Activated naive CD8-positive, alpha-beta T cell treated with anti-CD3 and anti-CD28 coated beads, Interleukin-2, amount 10 ng/mL, durations not matched to agents 7 days and 5 days (primary cell): ENCODE measurements around the gene TEKTIP1. TPM values are rescaled to one million over a fixed set of nuclear protein-coding genes. Genes with fewer than 3 reads are reported as not detected.
"Not testable (repeated sequence)": the region's sequence is repeated elsewhere in the genome, so short reads cannot be mapped to it uniquely, and the experiment has no call there.

Source experiments
- ATAC-seq: fragments of 150-1000 bp; cut with Tn5 transposase; one replicate; pipeline ENCODE4 v1.10.0; 2021; ENCODE audit warnings: low read depth, moderate library complexity
- POLR2A ChIA-PET: fragments of 350-600 bp; sonication (Branson Sonifier 250); formaldehyde crosslinking; loops from one replicate; lab custom pipeline; 2021; ENCODE audit warnings: antibody characterized with exemption; lab: Charles Lee
- DNase-seq: peaks from one replicate; pipeline ENCODE4 v3.0.0; 2021
- H3K27ac Mint-ChIP-seq: one replicate; pipeline ENCODE4 v1.8.0; 2022; ENCODE audit warnings: mild to moderate bottlenecking, mixed read lengths
- H3K27me3 Mint-ChIP-seq: one replicate; pipeline ENCODE4 v1.8.0; 2022; ENCODE audit warnings: mild to moderate bottlenecking, moderate library complexity, mixed read lengths
- H3K36me3 Mint-ChIP-seq: one replicate; pipeline ENCODE4 v1.8.0; 2021; ENCODE audit warnings: mild to moderate bottlenecking, mixed read lengths
- H3K4me1 Mint-ChIP-seq: one replicate; pipeline ENCODE4 v1.8.0; 2021; ENCODE audit warnings: mixed read lengths
- H3K4me3 Mint-ChIP-seq: one replicate; pipeline ENCODE4 v1.8.0; 2022; ENCODE audit warnings: mild to moderate bottlenecking, moderate library complexity, mixed read lengths
- H3K9me3 Mint-ChIP-seq: one replicate; pipeline ENCODE4 v1.8.0; 2021; ENCODE audit warnings: mixed read lengths
- total RNA-seq, 2 experiments: library from RNA; stranded (reverse); gene quantifications; one replicate each; pipeline ENCODE4 v1.2.3, GENCODE V29; 2021

Gene TEKTIP1
- total RNA-seq, 2 experiments from 2014 or later, result 11.4 to 13.9 TPM

- H3K4me1 Mint-ChIP-seq, result peaks cover 8% of the 10 kb centered on the region
These were observed 35.1 kb downstream of the TEKTIP1 start for GRCh38 chr19:3573858-3574637.

GRCh38 chr19:3575260-3575741 is 36.3 kb downstream of the TEKTIP1 start:
- H3K36me3 Mint-ChIP-seq, result peaks cover 2% of the 10 kb centered on the region
- no peak overlapping the region for H3K27ac Mint-ChIP-seq
- peaks cover 9% of the 10 kb centered on the region for H3K4me1 Mint-ChIP-seq
- ATAC-seq (no peak), DNase-seq (peak; percentile 36)
- H3K9me3 Mint-ChIP-seq, result no peaks in the 10 kb centered on the region
- no peaks in the 10 kb centered on the region for H3K27me3 Mint-ChIP-seq
- no peak overlapping the region for H3K4me3 Mint-ChIP-seq
- POLR2A ChIA-PET, result interaction anchor here (0.7 to 1.3 kb wide), 4 partner anchors 21 to 1392 kb away, joined by 3 to 5 read pairs (median 4); partner anchors contain the start of gene MRPL54

More at GRCh38 chr19:3573858-3574637, 35.1 kb downstream of the TEKTIP1 start:
- Mint-ChIP-seq H3K4me3 (peak overlapping the region; percentile 79), H3K27ac (peak overlapping the region; percentile 70), H3K27me3 (no peaks in the 10 kb centered on the region), H3K9me3 (no peaks in the 10 kb centered on the region), H3K36me3 (peaks cover 2% of the 10 kb centered on the region)
- POLR2A ChIA-PET, result interaction anchor here (0.7 to 1.2 kb wide), 6 partner anchors 17 to 1391 kb away, joined by 3 to 8 read pairs (median 4); no protein-coding TSS in a partner anchor
- peak; percentile 90 for DNase-seq
- no peak for ATAC-seq

GRCh38 chr19:3575949-3576673 is 37.1 kb downstream of the TEKTIP1 start:
- Mint-ChIP-seq H3K27me3 (no peaks in the 10 kb centered on the region), H3K27ac (no peak overlapping the region), H3K4me1 (peaks cover 9% of the 10 kb centered on the region), H3K9me3 (no peaks in the 10 kb centered on the region), H3K36me3 (peaks cover 2% of the 10 kb centered on the region), H3K4me3 (no peak overlapping the region)
- ATAC-seq, result no peak
- POLR2A ChIA-PET, result interaction anchor here (0.7 to 1.3 kb wide), 2 partner anchors 22 to 187 kb away, joined by 3 to 4 read pairs; partner anchors contain the start of gene MRPL54
- no peak for DNase-seq

DNA sequence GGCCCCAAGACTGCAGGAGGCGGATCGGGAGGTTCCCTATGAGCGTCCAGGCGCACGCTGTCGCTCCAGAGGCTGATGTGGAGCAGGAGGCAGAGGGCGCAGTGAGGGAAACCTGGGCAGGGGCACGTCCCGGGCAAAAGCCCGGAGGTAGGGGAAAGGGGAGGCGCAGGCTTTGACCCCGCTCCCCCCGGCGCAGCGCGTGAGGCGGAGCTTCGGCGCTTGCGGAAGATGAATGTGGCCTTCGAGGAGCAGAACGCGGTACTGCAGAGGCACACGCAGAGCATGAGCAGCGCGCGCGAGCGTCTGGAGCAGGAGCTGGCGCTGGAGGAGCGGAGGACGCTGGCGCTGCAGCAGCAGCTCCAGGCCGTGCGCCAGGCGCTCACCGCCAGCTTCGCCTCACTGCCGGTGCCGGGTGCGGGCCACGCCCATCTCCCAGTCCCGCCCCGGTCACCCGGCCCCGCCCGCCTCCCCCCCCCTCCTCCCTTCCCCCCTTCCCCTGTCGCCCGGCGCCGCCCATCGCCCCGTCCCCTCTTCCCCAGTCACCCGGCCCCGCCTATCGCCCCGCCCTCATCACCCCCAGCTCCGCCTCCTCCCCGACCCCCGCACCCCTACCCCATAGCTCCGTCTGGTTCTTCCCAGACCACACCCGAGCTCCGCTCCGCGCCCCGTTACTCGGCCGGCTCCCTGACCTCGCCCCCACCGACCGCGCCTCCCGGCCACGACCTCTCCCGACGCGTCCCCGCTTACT is 37.9 kb downstream of the TEKTIP1 start:
- peaks cover 7% of the 10 kb centered on the region for H3K4me1 Mint-ChIP-seq
- H3K27me3 Mint-ChIP-seq, result no peaks in the 10 kb centered on the region
- DNase-seq, result no peak
- no peak overlapping the region for H3K4me3 Mint-ChIP-seq
- ATAC-seq, result no peak
- H3K9me3 Mint-ChIP-seq, result no peaks in the 10 kb centered on the region
- POLR2A ChIA-PET, result no interaction called here
- peaks cover 2% of the 10 kb centered on the region for H3K36me3 Mint-ChIP-seq
- no peak overlapping the region for H3K27ac Mint-ChIP-seq

DNA sequence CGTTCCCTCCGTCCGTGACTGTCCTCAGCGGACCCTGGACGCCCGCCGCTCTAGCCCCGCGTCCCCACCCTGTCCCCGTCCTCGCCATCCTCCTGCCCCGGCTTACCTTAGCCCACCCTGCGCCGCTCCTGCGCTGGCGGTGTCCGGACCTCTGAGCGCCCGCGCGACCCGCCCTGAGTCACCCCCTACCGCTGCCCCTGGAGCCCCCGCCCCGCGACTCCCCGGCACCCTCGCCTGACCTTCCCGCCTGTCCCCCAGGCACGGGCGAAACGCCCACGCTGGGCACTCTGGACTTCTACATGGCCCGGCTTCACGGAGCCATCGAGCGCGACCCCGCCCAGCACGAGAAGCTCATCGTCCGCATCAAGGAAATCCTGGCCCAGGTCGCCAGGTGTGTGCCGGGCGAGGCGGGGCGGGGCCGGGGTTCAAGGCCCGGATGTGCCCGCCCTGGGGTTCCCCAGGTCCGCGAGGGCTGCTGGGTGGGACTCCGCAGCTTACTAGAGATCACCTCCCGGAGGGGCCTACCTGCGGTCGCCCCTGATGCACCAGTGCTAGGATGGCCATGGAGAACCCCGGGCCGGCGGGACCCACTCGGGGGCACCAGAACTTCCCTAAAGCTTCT is 38.9 kb downstream of the TEKTIP1 start:
- Mint-ChIP-seq H3K9me3 (no peaks in the 10 kb centered on the region), H3K27me3 (no peaks in the 10 kb centered on the region), H3K4me3 (no peak overlapping the region), H3K36me3 (peaks cover 2% of the 10 kb centered on the region), H3K27ac (no peak overlapping the region), H3K4me1 (peaks cover 4% of the 10 kb centered on the region)
- peak; percentile 33 for DNase-seq
- POLR2A ChIA-PET, result no interaction called here
- no peak for ATAC-seq

GRCh38 chr19:3578390-3578789 is 39.4 kb downstream of the TEKTIP1 start:
- H3K4me1 Mint-ChIP-seq, result peaks cover 4% of the 10 kb centered on the region
- H3K4me3 Mint-ChIP-seq, result no peak overlapping the region
- H3K27me3 Mint-ChIP-seq, result peaks cover 1% of the 10 kb centered on the region
- POLR2A ChIA-PET, result no interaction called here
- no peak overlapping the region for H3K27ac Mint-ChIP-seq
- no peaks in the 10 kb centered on the region for H3K9me3 Mint-ChIP-seq
- peaks cover 2% of the 10 kb centered on the region for H3K36me3 Mint-ChIP-seq
- ATAC-seq, result no peak
- no peak for DNase-seq

- ATAC-seq, result no peak
- no peak overlapping the region for H3K4me3 Mint-ChIP-seq
- no peak overlapping the region for H3K27ac Mint-ChIP-seq
- H3K4me1 Mint-ChIP-seq, result peaks cover 1% of the 10 kb centered on the region
- POLR2A ChIA-PET, result interaction anchor here (0.7 kb wide), 1 partner anchor 80 kb away, joined by 3 read pairs; no protein-coding TSS in a partner anchor
- H3K36me3 Mint-ChIP-seq, result no peaks in the 10 kb centered on the region
- peaks cover 3% of the 10 kb centered on the region for H3K27me3 Mint-ChIP-seq
- H3K9me3 Mint-ChIP-seq, result no peaks in the 10 kb centered on the region
- no peak for DNase-seq
These were observed 41.4 kb downstream of the TEKTIP1 start for GRCh38 chr19:3580156-3580934.

GRCh38 chr19:3581792-3582191 is 42.8 kb downstream of the TEKTIP1 start:
- H3K9me3 Mint-ChIP-seq, DNase-seq, H3K27me3 Mint-ChIP-seq, H3K4me1 Mint-ChIP-seq, ATAC-seq, H3K36me3 Mint-ChIP-seq, H3K4me3 Mint-ChIP-seq, H3K27ac Mint-ChIP-seq: not testable (repeated sequence)
- POLR2A ChIA-PET, result interaction anchor here (1.2 kb wide), 1 partner anchor 25 kb away, joined by 3 read pairs; no protein-coding TSS in a partner anchor

DNA sequence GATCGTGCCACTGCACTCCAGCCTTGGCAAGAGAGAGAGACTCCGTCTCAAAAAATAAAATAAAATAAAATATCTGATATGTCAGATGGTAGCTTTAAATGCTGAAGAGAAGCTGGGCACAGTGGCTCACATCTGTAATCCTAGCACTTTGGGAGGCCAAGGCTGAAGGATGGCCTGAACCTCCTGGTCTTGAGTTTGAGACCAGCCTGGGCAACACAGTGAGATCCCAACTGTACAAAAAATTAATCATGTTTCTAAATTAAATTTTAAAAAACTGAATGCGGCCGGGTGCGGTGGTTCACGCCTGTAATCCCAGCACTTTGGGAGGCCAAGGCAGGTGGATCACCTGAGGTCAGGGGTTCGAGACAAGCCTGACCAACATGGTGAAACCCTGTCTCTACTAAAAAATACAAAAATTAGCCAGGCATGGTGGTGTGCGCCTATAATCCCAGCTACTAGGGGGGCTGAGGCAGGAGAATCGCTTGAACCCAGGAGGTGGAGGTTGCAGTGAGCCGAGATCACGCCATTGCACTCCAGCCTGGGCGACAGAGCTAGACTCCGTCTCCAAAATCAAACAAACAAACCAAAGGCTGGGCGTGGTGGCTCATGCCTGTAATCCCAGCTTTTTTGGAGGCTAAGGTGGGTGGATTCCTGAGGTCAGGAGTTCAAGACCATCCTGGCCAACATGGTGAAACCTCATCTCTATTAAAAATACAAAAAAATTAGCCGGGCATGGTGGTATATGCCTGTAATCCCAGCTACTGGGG is 45.2 kb downstream of the TEKTIP1 start:
- ATAC-seq, H3K4me3 Mint-ChIP-seq, POLR2A ChIA-PET: not testable (repeated sequence)

DNA sequence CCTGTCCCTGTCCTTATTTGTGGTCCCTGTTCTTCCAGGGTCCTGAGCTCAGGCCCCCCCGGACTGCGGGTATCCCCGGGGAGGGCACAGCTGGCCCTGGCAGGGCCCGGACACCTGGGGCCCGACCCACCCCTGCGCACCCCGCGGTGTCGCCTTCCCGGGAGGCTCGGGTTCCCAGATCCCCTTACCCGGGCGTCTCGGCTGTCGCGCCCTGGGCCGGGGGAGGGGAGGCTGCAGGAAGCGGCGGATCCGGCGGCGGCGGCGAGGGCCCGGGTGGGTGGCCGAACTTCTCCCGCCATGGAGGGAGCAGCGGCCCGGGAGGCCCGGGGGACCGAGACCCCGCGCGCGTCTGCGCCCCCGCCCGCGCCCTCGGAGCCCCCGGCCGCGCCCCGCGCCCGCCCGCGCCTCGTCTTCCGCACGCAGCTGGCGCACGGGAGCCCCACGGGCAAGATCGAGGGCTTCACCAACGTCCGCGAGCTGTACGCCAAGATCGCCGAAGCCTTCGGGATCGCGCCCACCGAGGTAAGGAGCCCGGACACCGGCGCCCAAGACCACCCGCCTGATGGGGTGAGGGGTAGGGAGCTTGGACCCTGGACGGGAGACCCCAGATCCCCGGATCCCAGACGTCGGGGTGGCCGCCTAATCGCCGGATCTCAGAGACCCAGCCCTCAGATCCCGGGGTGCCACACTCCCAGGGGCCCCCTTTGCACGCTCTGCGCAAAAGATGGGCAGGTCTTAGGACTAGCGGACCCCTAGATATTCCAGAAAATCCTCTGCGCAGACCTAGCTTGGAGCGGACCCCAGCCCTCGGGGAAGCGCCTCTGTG is 46.5 kb downstream of the TEKTIP1 start, which contains the start of gene GIPC3:
TSS of gene GIPC3 (plus strand) at position 178 of the 826 bp plus-strand sequence. CDS start at position 298, 120 bp downstream.
- peak; percentile 39 for ATAC-seq
- Mint-ChIP-seq H3K4me3 (peak within 1 kb of the TSS; percentile 30), H3K4me1 (no peaks in the 10 kb centered on the region), H3K9me3 (no peaks in the 10 kb centered on the region), H3K27me3 (peaks cover 3% of the 10 kb centered on the region), H3K27ac (no peak within 1 kb of the TSS), H3K36me3 (no peaks in the 10 kb centered on the region)
- peak; percentile 55 for DNase-seq
- POLR2A ChIA-PET, result interaction anchor here (0.6 kb wide), 1 partner anchor 136 kb away, joined by 3 read pairs; no protein-coding TSS in a partner anchor

More for the DNA sequence above, 45.2 kb downstream of the TEKTIP1 start:
- H3K4me1 Mint-ChIP-seq, H3K9me3 Mint-ChIP-seq, H3K36me3 Mint-ChIP-seq, DNase-seq, H3K27me3 Mint-ChIP-seq, H3K27ac Mint-ChIP-seq: not testable (repeated sequence)
